IMR-90 (cell line): ENCODE data around the gene DIAPH2. TPM values are rescaled to one million over a fixed set of nuclear protein-coding genes. Genes with fewer than 3 reads are reported as not detected.

Experiments
- ATAC-seq: fragments of 200-7000 bp; cut with Tn5 transposase; 2 replicates; pipeline ENCODE4 v1.9.1; 2020; ENCODE audit warnings: low read depth, mild to moderate bottlenecking, moderate library complexity
- BruUV-seq: library from RNA; stranded (reverse); fragments of 400-500 nt; replicated peaks from 2 replicates; lab custom pipeline; 2021; lab: Mats Ljungman, UMichigan
- CTCF ChIA-PET: fragments of 300-600 bp; formaldehyde crosslinking; extraction: SDS; loops from one replicate; lab custom pipeline; 2021; ENCODE audit warnings: antibody characterized with exemption; lab: Yijun Ruan, JAX
- POLR2A ChIA-PET: fragments of 300-600 bp; sonication (Branson Sonifier 250); formaldehyde crosslinking; loops from one replicate; lab custom pipeline; 2022; ENCODE audit warnings: antibody characterized with exemption; ENCODE audit not compliant: unreplicated experiment; lab: Charles Lee
- DNase-seq: peaks from one replicate; pipeline ENCODE4 v3.0.0; 2013
- H2AFZ ChIP-seq: replicated peaks from 2 replicates; pipeline ENCODE3; 2013; ENCODE audit warnings: low read length, mild to moderate bottlenecking; ENCODE audit not compliant: poor library complexity
- H2AK5ac ChIP-seq: 2 replicates; pipeline ENCODE4 v1.6.1; 2013; ENCODE audit warnings: low read depth, low read length, inconsistent platforms
- H2AK9ac ChIP-seq: replicated peaks from 2 replicates; pipeline ENCODE3; 2013; ENCODE audit warnings: mild to moderate bottlenecking, low read depth, low read length, moderate library complexity; ENCODE audit not compliant: poor library complexity
- H2BK120ac ChIP-seq: 2 replicates; pipeline ENCODE4 v1.6.1; 2013; ENCODE audit warnings: low read depth, low read length, inconsistent platforms
- H2BK15ac ChIP-seq: 3 replicates; pipeline ENCODE4 v1.6.1; 2013; ENCODE audit warnings: low read depth, low read length, inconsistent platforms
- H2BK20ac ChIP-seq: 2 replicates; pipeline ENCODE4 v1.6.1; 2013; ENCODE audit warnings: low read depth, mild to moderate bottlenecking, inconsistent platforms, low read length, moderate library complexity
- H2BK5ac ChIP-seq: 2 replicates; pipeline ENCODE4 v1.6.1; 2013; ENCODE audit warnings: mild to moderate bottlenecking, low read depth, low read length, inconsistent platforms; ENCODE audit not compliant: poor library complexity, severe bottlenecking
- H3K14ac ChIP-seq: replicated peaks from 2 replicates; pipeline ENCODE4 v1.6.1; 2013; ENCODE audit warnings: low read depth, low read length, inconsistent platforms
- H3K18ac ChIP-seq: 2 replicates; pipeline ENCODE4 v1.6.1; 2013; ENCODE audit warnings: low read depth, low read length, control low read depth
- H3K23ac ChIP-seq: 2 replicates; pipeline ENCODE4 v1.6.1; 2013; ENCODE audit warnings: low read depth, low read length, inconsistent platforms
- H3K27ac ChIP-seq: 2 replicates; pipeline ENCODE4 v1.5.1; 2013; ENCODE audit warnings: mild to moderate bottlenecking, control low read depth, low read length; ENCODE audit not compliant: insufficient read depth
- H3K27me3 ChIP-seq: 2 replicates; pipeline ENCODE4 v1.6.1; 2013; ENCODE audit warnings: low read length; ENCODE audit not compliant: control insufficient read depth, insufficient read depth
- H3K36me3 ChIP-seq: 2 replicates; pipeline ENCODE4 v1.6.1; 2013; ENCODE audit warnings: low read length, mixed read lengths; ENCODE audit not compliant: control insufficient read depth, insufficient read depth
- H3K4ac ChIP-seq: 2 replicates; pipeline ENCODE4 v1.6.1; 2013; ENCODE audit warnings: low read depth, low read length, inconsistent platforms
- H3K4me1 ChIP-seq: 2 replicates; pipeline ENCODE4 v1.6.1; 2013; ENCODE audit warnings: low read length, mixed read lengths; ENCODE audit not compliant: control insufficient read depth, insufficient read depth
- H3K4me2 ChIP-seq: 2 replicates; pipeline ENCODE4 v1.6.1; 2013; ENCODE audit warnings: low read depth, mild to moderate bottlenecking, control low read depth, low read length, moderate library complexity
- H3K4me3 ChIP-seq: 2 replicates; pipeline ENCODE4 v1.5.1; 2013; ENCODE audit warnings: low read depth, mild to moderate bottlenecking, control low read depth, low read length, moderate library complexity; ENCODE audit not compliant: insufficient read depth
- H3K56ac ChIP-seq: 2 replicates; pipeline ENCODE4 v1.6.1; 2013; ENCODE audit warnings: low read length, inconsistent platforms; ENCODE audit not compliant: insufficient read depth; ENCODE audit errors: extremely low read depth
- H3K79me1 ChIP-seq, 2 experiments: 2 replicates each; pipeline ENCODE4 v1.6.1; 2013; ENCODE audit warnings: low read length in 2 of 2, inconsistent platforms in 1 of 2, low read depth in 1 of 2
- H3K9ac ChIP-seq: 2 replicates; pipeline ENCODE4 v1.6.1; 2013; ENCODE audit warnings: low read depth, low read length, control low read depth
- H3K9me1 ChIP-seq: 2 replicates; pipeline ENCODE4 v1.6.1; 2013; ENCODE audit warnings: low read length, inconsistent platforms; ENCODE audit not compliant: insufficient read depth
- H3K9me3 ChIP-seq: 2 replicates; pipeline ENCODE4 v1.6.1; 2013; ENCODE audit warnings: low read length; ENCODE audit not compliant: control insufficient read depth, insufficient read depth
- H4K20me1 ChIP-seq: 2 replicates; pipeline ENCODE4 v1.6.1; 2013; ENCODE audit warnings: low read length, inconsistent platforms; ENCODE audit not compliant: insufficient read depth
- H4K5ac ChIP-seq: 2 replicates; pipeline ENCODE4 v1.6.1; 2013; ENCODE audit warnings: mild to moderate bottlenecking, low read depth, low read length, control low read depth
- H4K8ac ChIP-seq, 2 experiments: 2 replicates each; pipeline ENCODE4 v1.6.1; 2013; ENCODE audit warnings: low read depth in 2 of 2, low read length in 2 of 2, control low read depth in 1 of 2, inconsistent platforms in 1 of 2
- H4K91ac ChIP-seq: 2 replicates; pipeline ENCODE4 v1.6.1; 2013; ENCODE audit warnings: low read depth, low read length, inconsistent platforms; ENCODE audit not compliant: insufficient read depth
- CEBPB ChIP-seq: IDR thresholded peaks from 2 replicates; pipeline ENCODE4 v1.6.1; 2012; ENCODE audit warnings: low read depth, low read length, improper control_type of control experiment
- MAFK ChIP-seq: IDR thresholded peaks from 2 replicates; pipeline ENCODE4 v1.6.1; 2012; ENCODE audit warnings: low read depth, low read length, improper control_type of control experiment
- RCOR1 ChIP-seq: IDR thresholded peaks from 2 replicates; pipeline ENCODE4 v1.6.1; 2012; ENCODE audit warnings: mild to moderate bottlenecking, low read length, improper control_type of control experiment; ENCODE audit not compliant: insufficient replicate concordance
- SMC3 ChIP-seq: fragments of 150-350 bp; IDR thresholded peaks from 2 replicates; pipeline ENCODE4 v1.6.1; 2016; ENCODE audit warnings: low read depth, mild to moderate bottlenecking, antibody characterized with exemption, low read length, moderate library complexity
- whole genome bisulfite sequencing, 2 experiments: methylation state at CpG; one replicate each; pipeline versions ENCODE4 v1.1.5 to v1.1.7; 2013; ENCODE audit warnings: missing lambda C conversion rate in 2 of 2; ENCODE audit not compliant: insufficient read length in 1 of 2; ENCODE audit errors: extremely low coverage in 2 of 2; 5-methylcytosine and 5-hydroxymethylcytosine counted together
- dilution Hi-C: fragments of 300-500 bp; cut with HindIII; formaldehyde crosslinking; loops from one replicate; pipeline ENCODE4 v1.14.3; 2018; ENCODE audit warnings: low sequenced_read_pairs; ENCODE audit not compliant: unreplicated experiment
- in situ Hi-C: fragments of 300-500 bp; cut with MboI; formaldehyde crosslinking; loops from 3 replicates; pipeline ENCODE4 v1.14.3; 2019; ENCODE audit warnings: low sequenced_read_pairs, inconsistent platforms, mixed read lengths
- intact Hi-C: fragments of 100-400 bp; cut with micrococcal nuclease; formaldehyde crosslinking; loops from 2 replicates; pipeline ENCODE4 v1.10.0; 2022
- polyA plus RNA-seq, 3 experiments: library from polyadenylated mRNA; depleted of rRNA; stranded (reverse); fragments of >200 nt; gene quantifications; 2 replicates each; pipeline ENCODE4 v1.2.3, GENCODE V29; 2012; ENCODE audit warnings: low replicate concordance in 1 of 3
- total RNA-seq: library from RNA; depleted of rRNA; stranded (reverse); fragments of >200 nt; gene quantifications from 2 replicates; pipeline ENCODE4 v1.2.3, GENCODE V29; 2012

The DIAPH2 gene
- total and polyA plus RNA-seq, 2 of the 4 experiments (the other 2 are of a cell fraction), result 3.6 to 19.9 TPM

DNA sequence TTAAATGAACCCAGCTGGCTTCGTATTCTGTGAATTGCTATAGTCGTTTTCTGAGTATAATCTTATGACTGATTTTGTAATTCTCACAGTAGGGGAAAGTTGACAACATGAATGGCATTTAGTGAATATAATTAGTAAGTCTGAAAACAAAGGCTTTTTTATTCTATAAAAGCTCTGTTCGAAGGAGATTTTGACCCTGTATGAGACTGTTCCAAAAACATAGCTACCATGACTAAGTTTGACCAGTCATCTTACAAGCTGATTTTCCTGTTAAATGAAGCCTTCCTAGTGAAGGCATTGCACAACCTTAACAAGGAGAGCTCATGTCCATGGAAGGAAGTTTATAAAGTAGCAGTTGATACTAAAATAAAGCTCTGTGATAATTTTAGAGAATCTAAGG is 441.4 kb downstream of the DIAPH2 start:
- H3K18ac ChIP-seq, result no peak overlapping the region
- H3K9ac ChIP-seq, result no peak overlapping the region
- POLR2A ChIA-PET, result no interaction called here
- H4K20me1 ChIP-seq, result no peaks in the 10 kb centered on the region; the same call in 1 of the 2 replicates
- WGBS, 2 experiments, result no CpG with 5 or more reads among the region's 3 CpGs
- no peaks in the 10 kb centered on the region for H3K4me1 ChIP-seq
- no peak overlapping the region for H2AK5ac ChIP-seq
- H2BK15ac ChIP-seq, result no peak overlapping the region
- H4K91ac ChIP-seq, result no peak overlapping the region
- H2AK9ac ChIP-seq, result no peak overlapping the region
- TF ChIP-seq CEBPB, result peak; percentile 92
- TF ChIP-seq RCOR1, result no peak
- TF ChIP-seq SMC3, result no peak
- no peak for TF ChIP-seq MAFK
- H3K14ac ChIP-seq, result no peak overlapping the region
- CTCF ChIA-PET, result no interaction called here
- dilution Hi-C loops, result no loop called here
- in situ Hi-C loops, result no loop called here
- no peak overlapping the region for H3K56ac ChIP-seq
- H3K79me1 ChIP-seq, result no peaks in the 10 kb centered on the region
- no peaks in the 10 kb centered on the region for H3K9me3 ChIP-seq
- H3K9me1 ChIP-seq, result no peaks in the 10 kb centered on the region
- no peak overlapping the region for H3K27ac ChIP-seq
- H3K36me3 ChIP-seq, result no peaks in the 10 kb centered on the region
- DNase-seq, result peak; percentile 73
- H3K27me3 ChIP-seq, result no peaks in the 10 kb centered on the region
- H3K23ac ChIP-seq, result no peak overlapping the region
- H4K8ac ChIP-seq, result no peak overlapping the region
- no peak overlapping the region for H3K4ac ChIP-seq
- H2BK20ac ChIP-seq, result no peak overlapping the region
- no TSS peak for BruUV-seq
- H4K5ac ChIP-seq, result no peak overlapping the region
- peak overlapping the region; percentile 35; the same call in 1 of the 2 replicates for H3K4me2 ChIP-seq
- no peak overlapping the region for H3K4me3 ChIP-seq
- H2BK120ac ChIP-seq, result no peak overlapping the region
- intact Hi-C loops, result no loop called here
- H2AFZ ChIP-seq, result no peak overlapping the region
- ATAC-seq, result peak; percentile 61
- no peak overlapping the region for H2BK5ac ChIP-seq
